Kidney epithelial cell (primary cell): ENCODE data around the gene PDZRN4. TPM values are rescaled to one million over a fixed set of nuclear protein-coding genes. Genes with fewer than 3 reads are reported as not detected.

Experiments
- DNase-seq: peaks from one replicate; pipeline ENCODE4 v3.0.0-alpha.2; 2010; ENCODE audit warnings: low read depth
- H3K27me3 ChIP-seq: 2 replicates; pipeline ENCODE4 v1.6.0; 2011; ENCODE audit warnings: low read length; ENCODE audit not compliant: control insufficient read depth, insufficient read depth
- H3K36me3 ChIP-seq: 2 replicates; pipeline ENCODE4 v1.5.1; 2011; ENCODE audit warnings: low read length; ENCODE audit not compliant: control insufficient read depth, insufficient read depth
- H3K4me3 ChIP-seq: 2 replicates; pipeline ENCODE4 v1.5.1; 2011; ENCODE audit warnings: low read depth, mild to moderate bottlenecking, control low read depth, low read length
- CTCF ChIP-seq: IDR thresholded peaks from 2 replicates; pipeline ENCODE4 v1.5.1; 2011; ENCODE audit warnings: mild to moderate bottlenecking, moderate library complexity, low read length, control low read depth, inconsistent platforms; ENCODE audit not compliant: insufficient read depth, poor library complexity, severe bottlenecking
- total RNA-seq: library from RNA; depleted of rRNA; stranded (reverse); fragments of >200 nt; gene quantifications from 2 replicates; pipeline ENCODE4 v1.2.3, GENCODE V29; 2015

Gene PDZRN4
- total RNA-seq, 1 donor from 2014 or later: not detected

GRCh38 chr12:41380878-41381277 is 192.8 kb downstream of the PDZRN4 start:
- DNase-seq: no peak
- TF ChIP-seq CTCF: no peak
- no peaks in the 10 kb centered on the region for H3K36me3 ChIP-seq
- H3K27me3 ChIP-seq: no peaks in the 10 kb centered on the region
- no peak overlapping the region for H3K4me3 ChIP-seq

DNA sequence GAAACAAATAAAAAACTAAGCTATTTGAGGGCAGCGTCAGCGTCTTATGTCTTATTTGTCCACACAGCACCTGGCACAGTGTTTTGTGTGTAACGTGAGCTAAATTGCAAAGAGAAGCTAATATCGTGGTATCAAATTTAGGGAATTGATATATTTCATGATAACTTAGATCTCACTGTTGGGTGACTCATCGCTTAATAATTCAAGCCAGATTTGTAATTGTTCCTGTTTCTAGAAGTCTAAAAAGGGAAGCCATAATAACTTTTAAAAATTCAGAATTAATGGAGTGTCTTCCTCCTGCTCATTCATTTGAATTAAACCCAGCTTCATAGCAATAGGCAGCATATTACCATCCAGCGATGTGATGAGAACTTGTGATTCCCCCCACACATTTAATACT is 214.7 kb downstream of the PDZRN4 start:
- TF ChIP-seq CTCF: no peak
- no peak overlapping the region for H3K4me3 ChIP-seq
- DNase-seq: no peak

GRCh38 chr12:41407232-41407799 is 219.2 kb downstream of the PDZRN4 start:
- Histone ChIP-seq H3K27me3 (no peaks in the 10 kb centered on the region), H3K36me3 (no peaks in the 10 kb centered on the region), H3K4me3 (no peak overlapping the region)
- no peak for DNase-seq
- no peak for TF ChIP-seq CTCF

More for the DNA sequence above, 214.7 kb downstream of the PDZRN4 start:
- no peaks in the 10 kb centered on the region for H3K36me3 ChIP-seq
- no peaks in the 10 kb centered on the region for H3K27me3 ChIP-seq

GRCh38 chr12:41409628-41410027 is 221.5 kb downstream of the PDZRN4 start:
- no peak for TF ChIP-seq CTCF
- no peaks in the 10 kb centered on the region for H3K36me3 ChIP-seq
- no peak for DNase-seq
- no peak overlapping the region for H3K4me3 ChIP-seq
- H3K27me3 ChIP-seq: no peaks in the 10 kb centered on the region

DNA sequence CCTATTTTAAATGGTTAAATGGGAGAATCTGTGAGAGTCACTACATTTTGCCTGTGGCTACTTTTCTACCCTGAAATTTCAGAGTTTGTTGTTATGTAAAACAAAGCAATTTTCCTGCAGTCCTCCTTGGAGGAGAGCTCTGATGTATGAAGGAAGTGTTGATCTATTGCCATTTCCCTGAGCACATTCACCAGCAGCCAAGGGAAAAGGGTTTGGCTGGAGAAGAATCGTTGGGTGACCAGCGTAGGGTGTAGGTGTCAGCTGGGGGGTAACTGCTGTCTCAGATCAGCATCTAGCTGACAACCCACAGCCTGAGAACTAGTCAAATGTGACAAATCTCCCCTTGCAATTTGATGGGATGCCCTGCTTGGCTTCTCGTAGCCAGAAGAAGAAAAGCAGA is 230.5 kb downstream of the PDZRN4 start:
- no peak overlapping the region for H3K4me3 ChIP-seq
- TF ChIP-seq CTCF: no peak
- no peaks in the 10 kb centered on the region for H3K27me3 ChIP-seq
- no peaks in the 10 kb centered on the region for H3K36me3 ChIP-seq
- no peak for DNase-seq
